Activated T-helper 2 cell treated with anti-CD3 and anti-CD28 coated beads, Interferon-gamma antibody, Interleukin-2, Interleukin-4, amounts not matched to agents 10 μg/mL and 5 μg/mL and 100 μg/mL, durations not matched to agents 14 hours and 24 hours and 36 hours (primary cell): ENCODE data around the gene BCAN. TPM values are rescaled to one million over a fixed set of nuclear protein-coding genes. Genes with fewer than 3 reads are reported as not detected.
"Not testable (repeated sequence)": the region's sequence is repeated elsewhere in the genome, so short reads cannot be mapped to it uniquely, and the experiment has no call there.

ENCODE experiments used
- DNase-seq: peaks from one replicate; pipeline ENCODE4 v3.0.0; 2021; ENCODE audit warnings: low spot score
- H3K27ac Mint-ChIP-seq: one replicate; pipeline ENCODE4 v1.8.0; 2021; ENCODE audit warnings: mixed read lengths
- H3K27me3 Mint-ChIP-seq: one replicate; pipeline ENCODE4 v1.8.0; 2021; ENCODE audit warnings: low read depth, mixed read lengths
- H3K36me3 Mint-ChIP-seq: one replicate; pipeline ENCODE4 v1.8.0; 2021; ENCODE audit warnings: low read depth, mixed read lengths
- H3K4me1 Mint-ChIP-seq: one replicate; pipeline ENCODE4 v1.8.0; 2021; ENCODE audit warnings: low read depth, mixed read lengths
- H3K4me3 Mint-ChIP-seq: one replicate; pipeline ENCODE4 v1.8.0; 2021; ENCODE audit warnings: low read depth, mild to moderate bottlenecking, moderate library complexity, mixed read lengths
- H3K9me3 Mint-ChIP-seq: one replicate; pipeline ENCODE4 v1.8.0; 2021; ENCODE audit warnings: mixed read lengths
- intact Hi-C: fragments of 100-400 bp; cut with micrococcal nuclease; formaldehyde crosslinking; loops from one replicate; pipeline ENCODE4 v1.15.1; 2023
- total RNA-seq: library from RNA; stranded (reverse); gene quantifications from 2 replicates; pipeline ENCODE4 v1.2.3, GENCODE V29; 2022

BCAN gene
- total RNA-seq, 1 donor from 2014 or later = not detected

DNA sequence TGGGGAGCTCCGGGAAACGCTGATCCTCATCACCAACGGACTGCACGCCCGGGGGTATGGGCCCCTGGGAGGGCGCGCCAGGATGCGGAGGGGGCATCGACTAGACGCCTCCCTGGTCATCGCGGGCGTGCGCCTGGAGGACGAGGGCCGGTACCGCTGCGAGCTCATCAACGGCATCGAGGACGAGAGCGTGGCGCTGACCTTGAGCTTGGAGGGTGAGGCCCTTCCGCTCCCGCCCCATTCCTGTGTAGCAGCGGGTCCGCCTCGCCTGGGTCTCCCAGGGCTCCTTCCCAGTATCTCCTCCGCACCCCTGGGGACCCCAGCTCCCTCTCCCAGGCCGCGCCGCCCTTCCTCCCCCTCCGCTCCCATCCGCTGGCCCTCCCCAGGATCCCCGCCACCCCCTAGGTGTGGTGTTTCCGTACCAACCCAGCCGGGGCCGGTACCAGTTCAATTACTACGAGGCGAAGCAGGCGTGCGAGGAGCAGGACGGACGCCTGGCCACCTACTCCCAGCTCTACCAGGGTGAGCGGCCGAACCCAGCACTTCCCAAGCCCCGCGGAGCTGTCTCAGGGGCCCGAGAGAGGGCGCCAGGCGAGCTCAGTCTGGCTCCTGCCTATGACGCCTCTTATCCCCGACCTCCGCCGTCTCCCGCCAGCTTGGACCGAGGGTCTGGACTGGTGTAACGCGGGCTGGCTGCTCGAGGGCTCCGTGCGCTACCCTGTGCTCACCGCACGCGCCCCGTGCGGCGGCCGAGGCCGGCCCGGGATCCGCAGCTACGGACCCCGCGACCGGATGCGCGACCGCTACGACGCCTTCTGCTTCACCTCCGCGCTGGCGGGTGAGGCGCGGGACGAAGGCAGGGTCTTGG is 17.7 kb upstream of the BCAN start:
- intact Hi-C loops = loop anchor here (2.0 to 5.0 kb wide), 2 partner anchors 189 to 237 kb away; no protein-coding TSS in a partner anchor
- Mint-ChIP-seq H3K4me3 (peak overlapping the region; percentile 33), H3K36me3 (no peaks in the 10 kb centered on the region), H3K9me3 (no peaks in the 10 kb centered on the region), H3K27ac (no peak overlapping the region), H3K27me3 (peaks cover 59% of the 10 kb centered on the region), H3K4me1 (peaks cover 8% of the 10 kb centered on the region)
- DNase-seq = no peak

DNA sequence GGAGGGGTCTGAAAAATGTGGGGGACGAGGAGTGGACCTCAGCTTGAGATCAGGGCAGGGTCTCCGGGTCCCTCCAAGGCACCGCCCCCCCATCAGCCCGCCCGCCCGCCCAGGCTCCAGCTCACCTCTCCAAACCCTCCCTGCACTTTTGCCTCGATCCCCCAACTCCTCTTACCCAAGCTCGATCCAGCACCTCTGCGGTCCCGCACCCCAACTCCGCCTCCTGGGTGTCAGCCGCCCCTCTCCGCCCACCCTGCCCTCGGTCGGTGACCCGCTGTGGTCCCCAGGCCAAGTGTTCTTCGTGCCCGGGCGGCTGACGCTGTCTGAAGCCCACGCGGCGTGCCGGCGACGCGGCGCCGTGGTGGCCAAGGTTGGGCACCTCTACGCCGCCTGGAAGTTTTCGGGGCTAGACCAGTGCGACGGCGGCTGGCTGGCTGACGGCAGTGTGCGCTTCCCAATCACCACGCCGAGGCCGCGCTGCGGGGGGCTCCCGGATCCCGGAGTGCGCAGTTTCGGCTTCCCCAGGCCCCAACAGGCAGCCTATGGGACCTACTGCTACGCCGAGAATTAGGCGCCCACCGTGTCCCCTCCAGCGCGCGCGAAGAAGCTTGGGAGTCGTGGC is 17.0 kb upstream of the BCAN start:
- Mint-ChIP-seq H3K27ac (no peak overlapping the region), H3K27me3 (peaks cover 54% of the 10 kb centered on the region), H3K4me3 (peak overlapping the region; percentile 33), H3K4me1 (peaks cover 8% of the 10 kb centered on the region), H3K9me3 (no peaks in the 10 kb centered on the region), H3K36me3 (no peaks in the 10 kb centered on the region)
- DNase-seq = no peak
- intact Hi-C loops = loop anchor here (2.0 to 5.0 kb wide), 2 partner anchors 190 to 238 kb away; no protein-coding TSS in a partner anchor

DNA sequence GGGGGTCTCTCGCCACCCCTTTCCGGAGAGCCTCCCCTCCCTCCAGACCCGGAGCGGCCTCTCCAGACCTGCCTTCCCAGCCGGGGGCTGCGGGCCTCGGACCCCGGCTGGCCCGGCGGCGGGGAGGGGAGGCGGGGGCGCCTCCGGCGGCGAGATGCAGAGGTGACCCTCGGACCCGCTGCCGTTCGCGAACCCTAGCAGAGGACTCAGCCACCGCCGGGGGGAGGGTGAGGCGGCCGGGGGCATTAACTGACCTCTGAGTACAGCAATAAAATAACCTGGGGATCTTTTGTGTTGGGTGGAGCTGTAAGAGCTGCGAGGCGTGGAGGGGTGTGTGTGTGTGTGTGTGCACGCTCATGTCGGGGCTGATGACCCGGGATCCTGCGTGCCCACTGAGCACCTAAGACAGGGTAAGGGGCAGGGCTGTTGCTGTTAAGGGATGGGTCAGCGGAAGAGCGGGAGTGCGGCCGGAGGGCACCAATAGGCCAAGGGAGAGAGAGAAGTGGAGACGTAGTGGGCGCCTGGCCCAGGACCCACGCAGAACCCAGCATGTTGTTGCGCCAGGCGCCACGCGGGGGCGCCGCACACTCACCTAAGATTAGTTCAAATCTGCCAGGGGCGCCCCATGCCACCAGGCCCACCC is 16.4 kb upstream of the BCAN start:
- H3K4me1 Mint-ChIP-seq = peaks cover 8% of the 10 kb centered on the region
- intact Hi-C loops = loop anchor here (1.0 to 2.0 kb wide), 4 partner anchors 32 to 191 kb away; no protein-coding TSS in a partner anchor
- peaks cover 51% of the 10 kb centered on the region for H3K27me3 Mint-ChIP-seq
- H3K27ac Mint-ChIP-seq = no peak overlapping the region
- H3K4me3 Mint-ChIP-seq = peak overlapping the region; percentile 7
- no peaks in the 10 kb centered on the region for H3K9me3 Mint-ChIP-seq
- no peaks in the 10 kb centered on the region for H3K36me3 Mint-ChIP-seq
- DNase-seq = peak; percentile 31

DNA sequence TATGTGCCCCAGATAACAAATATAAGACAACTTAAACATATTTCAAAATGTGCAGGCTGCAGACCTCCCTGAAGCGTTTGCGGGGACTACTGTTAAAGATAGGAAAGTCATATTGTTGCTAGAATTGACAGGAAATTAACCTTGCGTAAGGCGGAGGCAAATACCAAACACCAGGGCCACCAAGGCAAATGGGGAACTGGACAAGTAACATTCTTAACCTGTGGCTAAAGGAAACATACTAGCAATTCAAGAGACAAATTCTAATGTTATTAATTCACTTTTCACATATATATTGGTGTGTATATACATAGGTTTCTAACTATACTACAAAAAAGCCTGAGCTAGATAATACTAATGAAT is 15.9 kb upstream of the BCAN start:
- no peak overlapping the region for H3K4me3 Mint-ChIP-seq
- intact Hi-C loops = loop anchor here (1.0 to 2.0 kb wide), 3 partner anchors 31 to 81 kb away; no protein-coding TSS in a partner anchor
- H3K36me3 Mint-ChIP-seq = no peaks in the 10 kb centered on the region

DNA sequence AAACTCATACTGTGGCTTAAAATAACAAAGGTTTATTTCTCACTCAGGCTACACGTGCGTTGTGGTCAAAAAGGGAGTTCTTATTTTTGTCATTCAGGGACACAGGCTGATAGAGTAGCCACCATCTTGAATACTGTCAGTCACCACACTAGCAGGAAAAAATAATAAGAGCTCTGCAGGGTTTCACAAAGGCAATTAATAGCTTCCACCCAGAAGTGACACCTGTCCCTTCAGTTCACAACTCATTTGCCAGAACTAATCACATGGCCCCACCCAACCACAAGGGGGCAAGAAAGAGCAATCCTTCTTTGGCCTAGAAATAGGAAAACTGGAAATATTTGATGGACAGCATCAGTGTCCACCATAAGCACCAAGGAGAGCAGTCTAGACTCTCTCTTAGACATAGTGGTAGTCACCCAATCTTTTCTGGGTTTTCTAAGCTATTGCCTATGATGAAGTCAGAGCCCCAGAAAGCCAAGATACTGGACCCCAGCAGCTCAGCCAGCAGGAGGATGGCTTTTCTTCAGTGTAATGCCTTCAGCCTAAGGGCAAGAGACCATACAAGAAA is 14.5 kb upstream of the BCAN start:
- DNase-seq = no peak
- H3K4me3 Mint-ChIP-seq = no peak overlapping the region
- no peaks in the 10 kb centered on the region for H3K36me3 Mint-ChIP-seq
- H3K4me1 Mint-ChIP-seq = peaks cover 8% of the 10 kb centered on the region
- H3K27ac Mint-ChIP-seq = no peak overlapping the region
- intact Hi-C loops = loop anchor here (2.0 kb wide), 2 partner anchors 51 to 79 kb away; no protein-coding TSS in a partner anchor
- H3K27me3 Mint-ChIP-seq = peaks cover 57% of the 10 kb centered on the region
- H3K9me3 Mint-ChIP-seq = no peaks in the 10 kb centered on the region

More for the DNA sequence above, 15.9 kb upstream of the BCAN start:
- Mint-ChIP-seq H3K27me3 (peaks cover 53% of the 10 kb centered on the region), H3K27ac (no peak overlapping the region), H3K4me1 (peaks cover 8% of the 10 kb centered on the region), H3K9me3 (no peaks in the 10 kb centered on the region)
- DNase-seq = no peak

DNA sequence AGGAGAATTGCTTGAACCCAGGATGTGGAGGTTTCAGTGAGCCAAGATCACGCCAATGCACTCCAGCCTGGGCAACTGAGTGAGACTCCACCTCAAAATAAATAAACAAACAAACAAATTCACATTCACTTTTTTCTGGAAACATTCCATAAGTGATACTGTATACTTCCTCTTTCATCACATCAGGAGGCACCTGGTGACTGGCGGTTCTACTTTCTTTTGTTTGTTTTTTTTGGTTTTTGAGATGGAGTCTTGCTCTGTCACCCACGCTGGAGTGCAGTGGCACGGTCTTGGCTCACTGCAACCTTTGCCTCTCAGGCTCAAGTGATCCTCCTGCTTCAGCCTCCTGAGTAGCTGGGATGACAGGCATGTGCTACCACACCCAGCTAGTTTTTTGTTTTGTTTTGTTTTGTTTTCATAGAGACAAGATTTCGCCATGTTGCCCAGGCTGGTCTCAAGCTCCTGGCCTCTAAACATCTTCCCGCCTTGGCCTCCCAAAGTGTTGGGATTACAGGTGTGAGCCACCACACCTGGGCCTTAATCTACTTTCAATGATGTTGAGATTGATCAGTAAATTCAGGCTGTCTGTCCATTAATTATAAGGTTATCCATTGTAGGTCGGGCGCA is 12.0 kb upstream of the BCAN start:
- Mint-ChIP-seq H3K9me3 (no peaks in the 10 kb centered on the region), H3K27me3 (peaks cover 62% of the 10 kb centered on the region), H3K4me1 (peaks cover 6% of the 10 kb centered on the region), H3K27ac (no peak overlapping the region), H3K36me3 (no peaks in the 10 kb centered on the region), H3K4me3 (no peak overlapping the region)
- no peak for DNase-seq
- intact Hi-C loops = no loop called here

DNA sequence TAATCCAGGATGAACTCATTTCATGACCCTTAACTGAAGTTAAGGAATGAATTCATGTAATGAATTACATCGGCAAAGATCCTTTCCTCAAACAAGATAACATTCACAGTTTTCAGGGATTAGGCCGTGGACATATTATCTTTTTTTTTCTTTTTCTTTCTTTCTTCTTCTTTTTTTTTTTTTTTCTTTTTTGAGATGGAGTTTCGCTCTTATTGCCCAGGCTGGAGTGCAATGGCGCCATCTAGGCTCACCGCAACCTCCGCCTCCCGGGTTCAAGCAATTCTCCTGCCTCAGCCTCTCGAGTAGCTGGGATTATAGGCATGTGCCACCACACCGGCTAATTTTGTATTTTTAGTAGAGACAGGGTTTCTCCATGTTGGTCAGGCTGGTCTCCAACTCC is 10.8 kb upstream of the BCAN start:
- H3K27ac Mint-ChIP-seq, intact Hi-C loops, H3K4me1 Mint-ChIP-seq, H3K9me3 Mint-ChIP-seq, DNase-seq, H3K36me3 Mint-ChIP-seq, H3K4me3 Mint-ChIP-seq: not testable (repeated sequence)
- peaks cover 60% of the 10 kb centered on the region for H3K27me3 Mint-ChIP-seq

DNA sequence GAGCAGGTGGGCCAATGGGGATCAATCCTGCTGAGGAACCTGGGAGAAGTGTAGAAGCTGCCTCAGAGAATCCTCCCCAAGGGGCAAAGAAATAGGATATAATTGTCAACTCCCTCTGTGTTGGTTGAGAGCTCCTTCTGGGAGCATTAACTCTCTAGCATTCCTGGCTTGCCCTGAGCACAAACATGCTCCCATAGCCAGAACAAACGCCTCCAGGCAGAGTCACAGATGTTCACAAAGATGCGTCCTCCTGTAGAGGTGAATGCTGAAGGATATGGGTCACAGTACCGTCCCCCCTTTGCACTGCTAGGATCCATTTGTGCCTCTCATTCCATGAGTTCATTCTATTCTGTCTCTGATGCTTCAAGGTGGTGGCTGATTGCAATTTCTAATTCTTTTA is 9.6 kb upstream of the BCAN start:
- Mint-ChIP-seq H3K4me3 (no peak overlapping the region), H3K27ac (no peak overlapping the region), H3K9me3 (no peaks in the 10 kb centered on the region), H3K4me1 (no peaks in the 10 kb centered on the region), H3K36me3 (no peaks in the 10 kb centered on the region), H3K27me3 (peaks cover 61% of the 10 kb centered on the region)
- intact Hi-C loops = no loop called here
- no peak for DNase-seq

DNA sequence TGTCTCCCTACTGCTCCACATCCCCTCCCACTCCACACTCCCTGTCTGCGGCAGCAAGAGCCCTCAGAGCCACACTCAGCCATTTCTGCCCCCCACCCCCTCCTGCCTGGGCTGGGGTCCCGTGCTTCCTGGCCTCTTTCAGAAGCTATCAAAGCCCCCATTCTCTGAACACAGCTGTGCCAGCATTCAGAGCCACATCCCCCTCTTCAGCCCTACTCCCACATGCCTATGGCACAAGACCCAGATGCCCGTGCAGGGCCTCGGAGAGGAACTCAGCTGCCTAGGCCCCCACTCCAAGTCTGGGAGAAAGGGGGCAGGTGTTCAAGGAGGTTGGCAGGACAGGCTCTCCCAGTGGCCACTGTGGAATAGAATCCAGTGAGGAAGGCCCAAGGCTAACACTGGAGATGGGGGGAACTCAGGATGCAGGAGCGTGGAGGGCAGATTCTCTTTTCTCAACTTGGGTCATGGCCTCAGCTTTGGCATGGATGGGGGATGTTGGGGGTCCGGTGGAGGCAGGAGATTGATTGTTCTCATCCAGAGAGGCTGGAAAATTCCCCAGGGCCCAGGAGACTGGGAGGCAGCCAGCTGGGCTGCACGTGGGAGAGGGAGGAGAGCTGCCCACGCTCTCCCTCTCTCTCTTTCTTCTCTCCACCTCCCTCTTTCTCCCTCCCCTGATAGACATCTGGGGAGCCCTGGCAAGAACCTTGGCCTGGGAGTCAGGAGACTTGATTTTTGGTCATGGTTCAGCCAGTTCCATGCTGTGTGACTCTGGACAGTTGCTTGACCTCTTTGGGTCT is 3.5 kb upstream of the BCAN start:
- Mint-ChIP-seq H3K4me3 (no peak overlapping the region), H3K9me3 (no peaks in the 10 kb centered on the region), H3K36me3 (no peaks in the 10 kb centered on the region), H3K27me3 (peaks cover 67% of the 10 kb centered on the region), H3K27ac (no peak overlapping the region), H3K4me1 (peaks cover 11% of the 10 kb centered on the region)
- DNase-seq = no peak
- intact Hi-C loops = no loop called here

DNA sequence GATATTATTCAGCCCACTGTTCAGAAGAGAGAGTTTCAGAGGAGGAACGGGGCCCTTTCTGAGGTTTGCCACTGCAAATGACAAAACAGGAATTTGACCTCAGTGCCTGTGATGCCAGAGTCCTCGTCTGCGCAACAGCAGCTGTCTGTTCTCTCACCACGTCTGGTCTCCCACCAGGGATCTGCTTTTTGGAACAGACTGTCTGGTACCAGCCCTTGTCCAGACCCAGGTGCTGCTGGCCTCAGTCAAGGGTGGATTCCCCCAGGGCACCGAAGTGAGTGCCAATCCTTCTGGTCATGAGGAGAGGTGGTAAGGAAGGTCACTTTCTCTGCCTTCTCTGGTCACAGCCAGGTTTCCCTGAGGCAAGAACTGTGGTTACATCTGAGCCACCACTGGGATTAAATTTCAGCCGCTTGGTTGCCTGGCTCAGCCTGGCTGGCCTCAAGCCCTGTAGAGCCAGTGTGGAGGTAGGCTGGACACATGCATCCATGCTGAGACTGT is 2.3 kb upstream of the BCAN start:
- Mint-ChIP-seq H3K4me3 (no peak overlapping the region), H3K27ac (no peak overlapping the region), H3K9me3 (no peaks in the 10 kb centered on the region), H3K4me1 (peaks cover 19% of the 10 kb centered on the region), H3K36me3 (no peaks in the 10 kb centered on the region), H3K27me3 (peaks cover 61% of the 10 kb centered on the region)
- no peak for DNase-seq
- intact Hi-C loops = no loop called here

DNA sequence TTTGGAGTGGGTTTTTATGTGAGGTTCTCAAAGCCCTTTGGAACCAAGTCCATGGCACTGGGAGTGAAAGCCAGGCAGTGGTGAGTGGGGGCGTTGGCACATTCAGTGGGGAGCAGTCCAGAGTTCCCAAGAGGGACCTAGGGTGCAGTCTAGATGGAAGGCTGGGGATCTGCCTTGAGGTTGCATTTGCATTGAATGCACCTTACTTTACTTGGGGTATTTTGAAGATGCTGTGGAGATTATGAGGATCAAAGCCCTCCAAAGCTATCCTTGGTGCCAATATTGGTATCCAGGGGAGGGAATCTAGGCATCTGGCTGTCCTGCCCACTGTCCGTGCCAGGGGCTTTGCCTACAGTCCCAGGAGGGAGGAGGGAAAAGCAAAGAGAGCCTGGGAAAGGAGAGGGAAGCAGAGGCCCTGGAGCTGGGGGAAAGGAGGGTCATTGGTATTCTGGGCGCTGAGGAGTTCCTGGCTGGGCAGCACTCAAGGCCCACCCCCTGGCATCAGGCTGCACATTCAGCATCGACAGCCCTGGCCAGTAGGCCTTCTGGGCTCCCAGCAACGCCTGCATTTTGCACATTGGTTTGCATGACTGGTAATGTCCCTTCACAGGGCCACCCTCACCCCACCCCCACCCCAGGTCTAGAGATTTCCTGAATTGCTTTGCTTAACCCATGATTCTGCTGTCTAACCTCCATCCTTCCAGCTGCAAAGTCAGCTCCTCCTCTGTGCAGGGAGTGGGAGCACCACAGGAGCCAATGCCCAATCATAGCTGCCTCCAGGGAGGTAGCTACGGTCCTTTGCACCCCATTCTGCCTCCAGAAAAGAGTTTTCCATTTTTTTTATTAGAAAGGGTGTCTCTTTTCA is 843 bp upstream of the BCAN start:
- Mint-ChIP-seq H3K4me1 (peaks cover 19% of the 10 kb centered on the region), H3K4me3 (no peak overlapping the region), H3K27ac (no peak overlapping the region), H3K9me3 (no peaks in the 10 kb centered on the region), H3K36me3 (no peaks in the 10 kb centered on the region), H3K27me3 (peaks cover 66% of the 10 kb centered on the region)
- DNase-seq = no peak
- intact Hi-C loops = no loop called here
